ENCODE data around the gene SEPSECS. TPM values are rescaled to one million over a fixed set of nuclear protein-coding genes. Genes with fewer than 3 reads are reported as not detected.

The SEPSECS gene
- total and polyA plus RNA-seq, 2 experiments from 2014 or later, result 1.2 to 4.7 TPM

DNA sequence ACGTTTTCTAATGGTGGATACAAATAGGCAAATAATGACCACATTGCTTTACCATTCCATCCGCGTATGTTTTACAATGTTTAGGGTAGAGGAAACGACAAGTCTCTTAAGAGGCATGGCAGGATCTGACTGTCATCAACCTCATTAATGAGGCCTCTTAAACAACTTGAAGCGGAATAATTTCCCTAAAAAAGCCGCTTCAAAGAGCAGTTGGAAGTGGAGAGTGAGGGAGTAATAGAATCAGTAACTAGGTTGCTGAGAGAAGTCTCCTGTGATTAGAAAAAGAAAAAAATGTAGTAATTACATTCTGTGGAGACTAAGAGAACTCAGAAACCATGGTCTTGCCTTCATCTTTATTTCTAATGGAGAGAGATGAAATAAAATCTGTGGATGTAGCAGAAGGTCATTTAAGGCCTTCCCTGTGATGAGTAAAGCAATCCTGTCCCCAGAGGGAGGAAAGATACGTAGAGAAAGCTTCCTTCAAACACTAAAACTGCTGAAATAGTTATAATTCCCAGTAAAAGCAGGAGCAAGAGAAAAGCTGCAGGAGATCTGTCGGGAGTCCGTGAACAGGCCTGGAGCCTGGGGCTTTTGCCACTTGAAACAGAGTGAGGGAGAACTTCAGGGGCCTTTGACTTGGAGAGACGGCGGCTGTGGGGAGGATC is 11.1 kb upstream of the SEPSECS start:
- H3K4me1 ChIP-seq (ENCODE audit: insufficient read depth), result no peaks in the 10 kb centered on the region
- no peaks in the 10 kb centered on the region for H3F3A ChIP-seq (replicated peaks; ENCODE audit: low read depth)
- no peak for DNase-seq (ENCODE audit: low spot score)
- Mint-ChIP-seq H3K9me3 (no peaks in the 10 kb centered on the region), H3K4me3 (no peak overlapping the region), H3K27ac (no peak overlapping the region), H3K36me3 (ENCODE audit: low read depth) (peaks cover under 1% of the 10 kb centered on the region; the same call in 1 of the 3 replicates), H3K27me3 (ENCODE audit: insufficient read depth, low read depth, poor library complexity) (peaks cover 3% of the 10 kb centered on the region), H3K4me1 (no peaks in the 10 kb centered on the region)
- H3K4me2 ChIP-seq, result no peak overlapping the region
- no peak overlapping the region for H3K27ac ChIP-seq (ENCODE audit: low read depth)
- ATAC-seq, result no peak
- H3K27me3 ChIP-seq (ENCODE audit: insufficient read depth), result no peaks in the 10 kb centered on the region
- H3K79me2 ChIP-seq (replicated peaks; ENCODE audit: insufficient read depth), result no peaks in the 10 kb centered on the region
- no peak overlapping the region for H2AFZ ChIP-seq
- TF ChIP-seq ZNF114 (CRISPR knock-in tag; IDR thresholded peaks at IDR 0.05) (no peak), ZNF462 (CRISPR knock-in tag; IDR thresholded peaks at IDR 0.05) (no peak), EZH2phosphoT487 (IDR thresholded peaks at IDR 0.05; ENCODE audit: unreplicated experiment) (no peak)
- TF ChIP-seq, protein P1, sequence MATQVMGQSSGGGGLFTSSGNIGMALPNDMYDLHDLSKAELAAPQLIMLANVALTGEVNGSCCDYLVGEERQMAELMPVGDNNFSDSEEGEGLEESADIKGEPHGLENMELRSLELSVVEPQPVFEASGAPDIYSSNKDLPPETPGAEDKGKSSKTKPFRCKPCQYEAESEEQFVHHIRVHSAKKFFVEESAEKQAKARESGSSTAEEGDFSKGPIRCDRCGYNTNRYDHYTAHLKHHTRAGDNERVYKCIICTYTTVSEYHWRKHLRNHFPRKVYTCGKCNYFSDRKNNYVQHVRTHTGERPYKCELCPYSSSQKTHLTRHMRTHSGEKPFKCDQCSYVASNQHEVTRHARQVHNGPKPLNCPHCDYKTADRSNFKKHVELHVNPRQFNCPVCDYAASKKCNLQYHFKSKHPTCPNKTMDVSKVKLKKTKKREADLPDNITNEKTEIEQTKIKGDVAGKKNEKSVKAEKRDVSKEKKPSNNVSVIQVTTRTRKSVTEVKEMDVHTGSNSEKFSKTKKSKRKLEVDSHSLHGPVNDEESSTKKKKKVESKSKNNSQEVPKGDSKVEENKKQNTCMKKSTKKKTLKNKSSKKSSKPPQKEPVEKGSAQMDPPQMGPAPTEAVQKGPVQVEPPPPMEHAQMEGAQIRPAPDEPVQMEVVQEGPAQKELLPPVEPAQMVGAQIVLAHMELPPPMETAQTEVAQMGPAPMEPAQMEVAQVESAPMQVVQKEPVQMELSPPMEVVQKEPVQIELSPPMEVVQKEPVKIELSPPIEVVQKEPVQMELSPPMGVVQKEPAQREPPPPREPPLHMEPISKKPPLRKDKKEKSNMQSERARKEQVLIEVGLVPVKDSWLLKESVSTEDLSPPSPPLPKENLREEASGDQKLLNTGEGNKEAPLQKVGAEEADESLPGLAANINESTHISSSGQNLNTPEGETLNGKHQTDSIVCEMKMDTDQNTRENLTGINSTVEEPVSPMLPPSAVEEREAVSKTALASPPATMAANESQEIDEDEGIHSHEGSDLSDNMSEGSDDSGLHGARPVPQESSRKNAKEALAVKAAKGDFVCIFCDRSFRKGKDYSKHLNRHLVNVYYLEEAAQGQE (IDR thresholded peaks at IDR 0.05; ENCODE audit: unreplicated experiment), result no peak
- H3K36me3 ChIP-seq (ENCODE audit: insufficient read depth), result no peaks in the 10 kb centered on the region
- H4K20me1 ChIP-seq (replicated peaks; ENCODE audit: insufficient read depth), result no peaks in the 10 kb centered on the region
- H3K4me3 ChIP-seq, result no peak overlapping the region
- H3K9me2 ChIP-seq (ENCODE audit: insufficient read depth), result no peaks in the 10 kb centered on the region
